HCT116 (cell line): Measurements from ENCODE around the gene ZDHHC21. TPM values are rescaled to one million over a fixed set of nuclear protein-coding genes. Genes with fewer than 3 reads are reported as not detected.

Source experiments
- ATAC-seq: fragments of 200-7000 bp; cut with Tn5 transposase; 2 replicates; pipeline ENCODE4 v1.9.1; 2020; ENCODE audit warnings: mild to moderate bottlenecking, moderate library complexity
- BruUV-seq: library from RNA; stranded (reverse); fragments of 400-500 nt; replicated peaks from 2 replicates; lab custom pipeline; 2021; lab: Mats Ljungman, UMichigan
- CTCF ChIA-PET: fragments of 300-600 bp; sonication (Branson Sonifier 250); formaldehyde crosslinking; loops from one replicate; lab custom pipeline; 2021; ENCODE audit warnings: antibody characterized with exemption; lab: Charles Lee
- POLR2A ChIA-PET: fragments of 300-600, 350-600 bp; sonication (Branson Sonifier 250); formaldehyde crosslinking; loops from one replicate; lab custom pipeline; 2021; ENCODE audit warnings: antibody characterized with exemption; lab: Charles Lee
- RAD21 ChIA-PET, 2 experiments: fragments of 300-600 bp; sonication (Branson Sonifier 250); formaldehyde crosslinking; loops; one replicate each; lab custom pipeline; 2023; ENCODE audit warnings: low total read pairs in 2 of 2; ENCODE audit not compliant: uncharacterized antibody in 2 of 2, unreplicated experiment in 2 of 2, low non-redundant PET in 1 of 2; lab: Charles Lee
- DNase-seq: peaks from one replicate; pipeline ENCODE4 v3.0.0-alpha.2; 2010; ENCODE audit warnings: low read depth, low spot score
- H2AFZ ChIP-seq: fragments of 200-600 bp; shearing (Covaris generic), sonication (generic); 2 replicates; pipeline ENCODE4 v1.6.1; 2017; ENCODE audit warnings: low read depth, mixed run types, mixed read lengths, antibody characterized with exemption, low read length; ENCODE audit not compliant: poor library complexity, severe bottlenecking
- H3K27ac ChIP-seq: 2 replicates; pipeline ENCODE4 v1.5.1; 2012; ENCODE audit warnings: low read depth, low read length
- H3K27me3 ChIP-seq: fragments of 200-600 bp; sonication (generic); 2 replicates; pipeline ENCODE4 v1.6.1; 2016; ENCODE audit warnings: mixed run types, low read length, mixed read lengths; ENCODE audit not compliant: insufficient read depth
- H3K36me3 ChIP-seq, 2 experiments: fragments of 200-500 bp in 1 of 2; fragments of 200-600 bp in 1 of 2; sonication (Bioruptor generic) in 1 of 2; sonication (generic) in 1 of 2; 2 replicates each; pipeline versions ENCODE4 v1.5.1 to v1.6.1; 2014 to 2016; ENCODE audit warnings: low read length in 2 of 2, inconsistent platforms in 1 of 2, mixed read lengths in 1 of 2, mixed run types in 1 of 2; ENCODE audit not compliant: insufficient read depth in 2 of 2, control insufficient read depth in 1 of 2
- H3K4me1 ChIP-seq, 2 experiments: fragments of 200-600 bp in 1 of 2; sonication (generic) in 1 of 2; 2 replicates each; pipeline versions ENCODE4 v1.5.1 to v1.6.1; 2012 to 2017; ENCODE audit warnings: low read length in 2 of 2, inconsistent platforms in 1 of 2, mild to moderate bottlenecking in 1 of 2, mixed read lengths in 1 of 2, mixed run types in 1 of 2, moderate library complexity in 1 of 2; ENCODE audit not compliant: insufficient read depth in 2 of 2, control insufficient read depth in 1 of 2
- H3K4me2 ChIP-seq: fragments of 200-600 bp; sonication (generic); 2 replicates; pipeline ENCODE4 v1.6.1; 2017; ENCODE audit warnings: mixed run types, low read length, mixed read lengths
- H3K4me3 ChIP-seq, 2 experiments: fragments of 200-600 bp in 1 of 2; sonication (generic) in 1 of 2; replicated peaks in 1 of 2; 2 replicates each; pipeline ENCODE4 v1.5.1; 2011 to 2016; ENCODE audit warnings: low read length in 2 of 2, control low read depth in 1 of 2, low read depth in 1 of 2, mild to moderate bottlenecking in 1 of 2, mixed read lengths in 1 of 2, mixed run types in 1 of 2
- H3K79me2 ChIP-seq: fragments of 200-600 bp; sonication (generic); 2 replicates; pipeline ENCODE4 v1.6.1; 2017; ENCODE audit warnings: mild to moderate bottlenecking, mixed run types, low read length, moderate library complexity, mixed read lengths; ENCODE audit not compliant: insufficient read depth
- H3K9ac ChIP-seq: fragments of 200-600 bp; sonication (generic); 2 replicates; pipeline ENCODE4 v1.6.1; 2016; ENCODE audit warnings: low read length, mixed read lengths
- H3K9me2 ChIP-seq: fragments of 200-600 bp; sonication (generic), shearing (Covaris generic); 2 replicates; pipeline ENCODE4 v1.6.1; 2017; ENCODE audit warnings: mixed run types, mild to moderate bottlenecking, moderate library complexity; ENCODE audit not compliant: insufficient read depth
- H3K9me3 ChIP-seq, 2 experiments: fragments of 200-500 bp in 1 of 2; fragments of 200-600 bp in 1 of 2; sonication (Bioruptor generic) in 1 of 2; sonication (generic) in 1 of 2; 2 replicates each; pipeline ENCODE4 v1.6.1; 2014 to 2017; ENCODE audit warnings: low read length in 2 of 2, mixed read lengths in 2 of 2, inconsistent platforms in 1 of 2, low read depth in 1 of 2, mild to moderate bottlenecking in 1 of 2, mixed run types in 1 of 2, moderate library complexity in 1 of 2; ENCODE audit not compliant: control insufficient read depth in 1 of 2, insufficient read depth in 1 of 2
- H4K20me1 ChIP-seq: fragments of 200-600 bp; sonication (generic), shearing (Covaris generic); 2 replicates; pipeline ENCODE4 v1.6.1; 2017; ENCODE audit warnings: mixed run types, mild to moderate bottlenecking, moderate library complexity; ENCODE audit not compliant: insufficient read depth
- CBX3 ChIP-seq: IDR thresholded peaks from 2 replicates; pipeline ENCODE4 v1.6.1; 2012; ENCODE audit warnings: low read depth
- CEBPB ChIP-seq: IDR thresholded peaks from 2 replicates; pipeline ENCODE4 v1.6.1; 2012; ENCODE audit warnings: low read depth
- EZH2 ChIP-seq: fragments of 200-600 bp; sonication (generic); IDR thresholded peaks from 2 replicates; pipeline ENCODE4 v1.6.1; 2017; ENCODE audit warnings: antibody characterized with exemption, mixed run types
- FOSL1 ChIP-seq: IDR thresholded peaks from 2 replicates; pipeline ENCODE4 v1.6.1; 2012; ENCODE audit warnings: low read depth
- JUND ChIP-seq: IDR thresholded peaks from 2 replicates; pipeline ENCODE4 v1.6.1; 2012
- POLR2AphosphoS5 ChIP-seq: IDR thresholded peaks from 2 replicates; pipeline ENCODE4 v1.6.1; 2011; ENCODE audit warnings: mild to moderate bottlenecking, low read depth, low read length, moderate library complexity
- RAD21 ChIP-seq: IDR thresholded peaks from 2 replicates; pipeline ENCODE4 v1.6.1; 2012; ENCODE audit warnings: low read depth, mild to moderate bottlenecking
- SP1 ChIP-seq: IDR thresholded peaks from 2 replicates; pipeline ENCODE4 v1.6.1; 2012; ENCODE audit warnings: low read depth
- SRF ChIP-seq: IDR thresholded peaks from 2 replicates; pipeline ENCODE4 v1.6.1; 2012; ENCODE audit warnings: low read depth
- YY1 ChIP-seq: IDR thresholded peaks from 2 replicates; pipeline ENCODE4 v1.6.1; 2011; ENCODE audit warnings: low read length, low read depth, moderate library complexity, mild to moderate bottlenecking; ENCODE audit not compliant: insufficient replicate concordance; ENCODE audit errors: extremely low read depth
- ZNF274 ChIP-seq: fragments of 200-500 bp; sonication (Bioruptor generic); IDR thresholded peaks from 2 replicates; pipeline ENCODE4 v1.6.1; 2014; ENCODE audit warnings: mild to moderate bottlenecking, low read depth, low read length, inconsistent platforms
- intact Hi-C: fragments of 100-400 bp; cut with micrococcal nuclease; formaldehyde crosslinking; loops from 2 replicates; pipeline ENCODE4 v1.10.0; 2022
- total RNA-seq: library from RNA; stranded (reverse); gene quantifications from one replicate; pipeline ENCODE4 v1.2.1, GENCODE V29; 2021; ENCODE audit not compliant: unreplicated experiment
- TF ChIP-seq, protein P1 (sequence below): IDR thresholded peaks from 2 replicates; pipeline ENCODE4 v1.6.1; 2012; ENCODE audit warnings: low read depth
- TF ChIP-seq, protein P2 (sequence below), 3 experiments: fragments of 200-600 bp in 1 of 3; sonication (generic) in 1 of 3; IDR thresholded peaks in 2 of 3; conservative IDR thresholded peaks in 1 of 3; 2 replicates each; pipeline ENCODE4 v1.5.1; 2012 to 2017; ENCODE audit warnings: low read depth in 2 of 3, low read length in 2 of 3, antibody characterized with exemption in 1 of 3, borderline replicate concordance in 1 of 3, control low read depth in 1 of 3, mild to moderate bottlenecking in 1 of 3, mixed read lengths in 1 of 3, mixed run types in 1 of 3, moderate library complexity in 1 of 3; ENCODE audit not compliant: insufficient read depth in 1 of 3

The ZDHHC21 gene
- total RNA-seq, 1 experiment from 2014 or later, result 5.9 TPM

DNA sequence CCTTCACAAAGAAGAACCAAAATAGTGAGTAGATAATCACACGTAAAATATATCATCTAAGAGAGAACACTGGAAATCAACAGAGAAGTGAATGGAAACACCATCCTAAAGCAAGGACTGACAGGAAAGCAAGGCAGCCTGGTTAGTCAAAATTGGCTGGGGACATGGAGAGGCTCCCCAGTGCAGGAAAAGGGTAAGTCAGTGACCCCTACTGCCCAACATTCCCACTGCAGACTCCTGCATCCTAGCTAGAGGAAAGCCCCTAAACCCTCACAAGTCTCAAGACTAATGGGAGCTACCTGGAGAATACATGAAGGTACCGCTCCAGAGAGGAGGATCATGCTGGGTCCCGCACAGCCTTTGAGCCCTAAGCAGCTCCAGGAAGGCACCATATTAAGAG lies 60.1 kb downstream of the ZDHHC21 start (continued):
- TF ChIP-seq EZH2 (no peak), ZNF274 (no peak), POLR2AphosphoS5 (no peak), SRF (no peak), CBX3 (no peak), SP1 (no peak), YY1 (no peak)

DNA sequence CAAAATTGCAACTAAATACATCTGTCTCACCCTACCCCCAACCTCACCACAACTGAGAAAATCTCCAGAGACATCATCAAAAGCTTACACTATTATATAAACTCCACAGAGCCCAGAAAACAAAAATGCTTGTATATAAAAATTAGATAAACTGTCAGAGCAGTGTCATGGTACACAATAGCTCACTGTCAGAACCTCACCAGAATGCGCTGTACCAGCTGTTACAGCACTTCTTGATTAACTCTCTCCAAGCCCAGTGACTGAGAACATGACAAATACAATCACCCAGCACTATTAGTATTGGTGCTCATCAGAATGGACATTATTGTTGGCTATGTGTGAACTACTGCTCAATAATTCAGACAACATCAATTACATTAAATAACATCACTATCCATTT lies 65.7 kb downstream of the ZDHHC21 start:
- POLR2A ChIA-PET, result no interaction called here
- no peak overlapping the region for H2AFZ ChIP-seq
- no peaks in the 10 kb centered on the region for H3K9me3 ChIP-seq
- CTCF ChIA-PET, result no interaction called here
- RAD21 ChIA-PET, result no interaction called here
- no peaks in the 10 kb centered on the region for H3K36me3 ChIP-seq
- no peak overlapping the region for H3K4me3 ChIP-seq
- H4K20me1 ChIP-seq, result no peaks in the 10 kb centered on the region
- DNase-seq (no peak), ATAC-seq (no peak)
- no peak overlapping the region for H3K9ac ChIP-seq
- no peak for TF ChIP-seq FOSL1
- no peak for TF ChIP-seq RAD21
- TF ChIP-seq SP1, result no peak
- no peak for TF ChIP-seq CBX3
- no peak for TF ChIP-seq POLR2AphosphoS5
- TF ChIP-seq, protein P1, sequence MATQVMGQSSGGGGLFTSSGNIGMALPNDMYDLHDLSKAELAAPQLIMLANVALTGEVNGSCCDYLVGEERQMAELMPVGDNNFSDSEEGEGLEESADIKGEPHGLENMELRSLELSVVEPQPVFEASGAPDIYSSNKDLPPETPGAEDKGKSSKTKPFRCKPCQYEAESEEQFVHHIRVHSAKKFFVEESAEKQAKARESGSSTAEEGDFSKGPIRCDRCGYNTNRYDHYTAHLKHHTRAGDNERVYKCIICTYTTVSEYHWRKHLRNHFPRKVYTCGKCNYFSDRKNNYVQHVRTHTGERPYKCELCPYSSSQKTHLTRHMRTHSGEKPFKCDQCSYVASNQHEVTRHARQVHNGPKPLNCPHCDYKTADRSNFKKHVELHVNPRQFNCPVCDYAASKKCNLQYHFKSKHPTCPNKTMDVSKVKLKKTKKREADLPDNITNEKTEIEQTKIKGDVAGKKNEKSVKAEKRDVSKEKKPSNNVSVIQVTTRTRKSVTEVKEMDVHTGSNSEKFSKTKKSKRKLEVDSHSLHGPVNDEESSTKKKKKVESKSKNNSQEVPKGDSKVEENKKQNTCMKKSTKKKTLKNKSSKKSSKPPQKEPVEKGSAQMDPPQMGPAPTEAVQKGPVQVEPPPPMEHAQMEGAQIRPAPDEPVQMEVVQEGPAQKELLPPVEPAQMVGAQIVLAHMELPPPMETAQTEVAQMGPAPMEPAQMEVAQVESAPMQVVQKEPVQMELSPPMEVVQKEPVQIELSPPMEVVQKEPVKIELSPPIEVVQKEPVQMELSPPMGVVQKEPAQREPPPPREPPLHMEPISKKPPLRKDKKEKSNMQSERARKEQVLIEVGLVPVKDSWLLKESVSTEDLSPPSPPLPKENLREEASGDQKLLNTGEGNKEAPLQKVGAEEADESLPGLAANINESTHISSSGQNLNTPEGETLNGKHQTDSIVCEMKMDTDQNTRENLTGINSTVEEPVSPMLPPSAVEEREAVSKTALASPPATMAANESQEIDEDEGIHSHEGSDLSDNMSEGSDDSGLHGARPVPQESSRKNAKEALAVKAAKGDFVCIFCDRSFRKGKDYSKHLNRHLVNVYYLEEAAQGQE, result no peak
- no peak for TF ChIP-seq EZH2
- TF ChIP-seq SRF, result no peak
- no peak for TF ChIP-seq YY1
- TF ChIP-seq, protein P2, sequence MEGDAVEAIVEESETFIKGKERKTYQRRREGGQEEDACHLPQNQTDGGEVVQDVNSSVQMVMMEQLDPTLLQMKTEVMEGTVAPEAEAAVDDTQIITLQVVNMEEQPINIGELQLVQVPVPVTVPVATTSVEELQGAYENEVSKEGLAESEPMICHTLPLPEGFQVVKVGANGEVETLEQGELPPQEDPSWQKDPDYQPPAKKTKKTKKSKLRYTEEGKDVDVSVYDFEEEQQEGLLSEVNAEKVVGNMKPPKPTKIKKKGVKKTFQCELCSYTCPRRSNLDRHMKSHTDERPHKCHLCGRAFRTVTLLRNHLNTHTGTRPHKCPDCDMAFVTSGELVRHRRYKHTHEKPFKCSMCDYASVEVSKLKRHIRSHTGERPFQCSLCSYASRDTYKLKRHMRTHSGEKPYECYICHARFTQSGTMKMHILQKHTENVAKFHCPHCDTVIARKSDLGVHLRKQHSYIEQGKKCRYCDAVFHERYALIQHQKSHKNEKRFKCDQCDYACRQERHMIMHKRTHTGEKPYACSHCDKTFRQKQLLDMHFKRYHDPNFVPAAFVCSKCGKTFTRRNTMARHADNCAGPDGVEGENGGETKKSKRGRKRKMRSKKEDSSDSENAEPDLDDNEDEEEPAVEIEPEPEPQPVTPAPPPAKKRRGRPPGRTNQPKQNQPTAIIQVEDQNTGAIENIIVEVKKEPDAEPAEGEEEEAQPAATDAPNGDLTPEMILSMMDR (IDR thresholded peaks at IDR 0.05 in 2 of 3, conservative IDR thresholded peaks at IDR 0.05 in 1 of 3; ENCODE audit: borderline replicate concordance in 1 of 3, insufficient read depth in 1 of 3, low read depth in 2 of 3, low read length in 2 of 3), result no peak
- no peak for TF ChIP-seq CEBPB
- no peak for TF ChIP-seq JUND
- H3K27me3 ChIP-seq, result no peaks in the 10 kb centered on the region
- intact Hi-C loops, result no loop called here
- no peaks in the 10 kb centered on the region for H3K4me1 ChIP-seq
- no peaks in the 10 kb centered on the region for H3K79me2 ChIP-seq
- BruUV-seq, result no TSS peak
- H3K9me2 ChIP-seq, result no peaks in the 10 kb centered on the region
- H3K4me2 ChIP-seq, result no peak overlapping the region
- no peak overlapping the region for H3K27ac ChIP-seq
